Skin epidermis (tissue), 12 donors: ENCODE measurements around the gene TTBK1.

Source experiments
- H3K27ac ChIP-seq, 21 experiments: fragments of 200-600 bp; sonication (generic) in 11 of 21; one replicate each; pipeline ENCODE4 v1.5.0; 2020; ENCODE audit warnings: mild to moderate bottlenecking in 3 of 21, inconsistent platforms in 2 of 21, moderate library complexity in 2 of 21
- H3K4me3 ChIP-seq, 7 experiments: fragments of 200-600 bp; sonication (generic) in 2 of 7; one replicate each; pipeline ENCODE4 v1.5.0; 2020; ENCODE audit warnings: inconsistent platforms in 2 of 7, mild to moderate bottlenecking in 2 of 7, moderate library complexity in 1 of 7

The TTBK1 gene

DNA sequence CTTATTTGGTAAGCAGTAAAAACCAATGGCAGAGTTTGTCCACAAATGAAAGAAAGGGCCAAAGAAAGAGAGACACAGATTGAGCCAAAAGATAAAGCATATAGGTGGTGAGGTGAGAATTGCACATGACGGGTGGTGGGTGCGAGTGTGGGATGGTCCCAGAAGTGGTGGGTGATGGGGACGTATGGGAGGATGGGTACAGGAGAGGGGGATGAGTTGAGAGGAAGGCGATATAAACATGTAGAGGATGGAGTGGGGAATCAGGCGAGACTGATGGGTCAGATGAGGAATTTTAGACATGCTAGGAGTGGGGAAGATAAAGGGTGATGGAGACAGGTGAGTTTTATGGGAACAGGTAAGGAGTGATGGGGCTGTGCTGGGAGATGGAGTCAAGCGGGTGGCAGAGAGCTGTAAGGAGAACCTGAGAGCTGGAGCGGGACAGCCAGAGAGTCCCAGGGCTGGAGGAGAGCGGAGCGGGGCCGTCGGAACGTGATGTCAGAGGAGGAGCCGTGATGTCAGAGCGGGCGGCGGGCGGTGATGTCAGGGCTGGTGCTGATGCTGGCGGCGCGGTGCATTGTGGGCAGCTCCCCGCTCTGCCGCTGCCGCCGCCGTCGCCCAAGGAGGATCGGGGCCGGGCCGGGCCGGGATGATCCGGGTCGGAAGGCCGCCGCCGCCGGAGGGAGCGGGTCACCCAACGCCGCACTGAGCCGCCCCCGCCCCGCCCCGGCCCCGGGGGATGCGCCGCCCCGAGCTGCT lies at the start of gene TTBK1:
TSS of gene TTBK1 (plus strand) at position 574 of the 756 bp plus-strand sequence. CDS start 3,180 bp downstream, outside the sequence.
- H3K27ac ChIP-seq = no peak within 1 kb of the TSS
- H3K4me3 ChIP-seq = no peak within 1 kb of the TSS

GRCh38 chr6:43193929-43194328 lies 49.4 kb upstream of the TTBK1 start:
- Histone ChIP-seq H3K27ac (no peak overlapping the region), H3K4me3 (no peak overlapping the region)

DNA sequence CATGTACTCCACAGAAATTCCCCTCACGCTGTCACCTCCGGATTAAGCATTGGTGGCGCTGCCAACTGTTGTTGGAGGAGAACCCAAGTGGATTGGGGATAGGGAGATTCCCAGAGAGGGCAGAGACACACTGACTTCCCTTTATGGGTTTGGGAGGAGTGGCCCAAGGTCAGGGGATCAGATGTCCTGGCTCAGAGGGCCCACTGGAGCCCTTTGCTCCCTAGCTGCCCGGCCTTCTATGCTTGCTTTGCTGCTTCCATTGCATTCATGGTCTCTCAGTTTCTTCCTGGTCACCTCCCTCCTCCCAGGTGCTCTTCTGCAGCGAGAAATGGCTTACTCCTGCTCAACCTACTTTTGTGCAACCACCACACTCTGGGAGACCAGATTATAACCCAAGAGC lies 46.9 kb upstream of the TTBK1 start:
- H3K27ac ChIP-seq = no peak overlapping the region
- H3K4me3 ChIP-seq = no peak overlapping the region

DNA sequence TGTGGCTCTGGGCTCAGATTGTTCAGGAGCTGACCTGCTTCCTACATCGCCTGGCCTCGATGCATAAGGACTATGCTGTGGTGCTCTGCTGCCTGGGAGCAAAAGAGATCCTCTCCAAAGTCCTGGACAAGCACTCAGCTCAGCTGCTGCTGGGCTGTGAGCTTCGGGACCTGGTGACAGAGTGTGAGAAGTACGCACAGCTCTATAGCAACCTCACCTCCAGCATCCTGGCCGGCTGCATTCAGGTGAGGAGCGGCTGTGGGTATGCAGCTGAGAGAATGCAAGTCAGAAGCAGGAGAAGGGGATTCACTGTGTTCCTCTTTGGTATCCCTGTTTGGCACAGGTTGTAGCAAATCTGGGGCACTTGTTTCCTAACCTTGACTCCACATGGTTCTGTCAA lies 43.4 kb upstream of the TTBK1 start:
- Histone ChIP-seq H3K4me3 (no peak overlapping the region), H3K27ac (no peak overlapping the region)

GRCh38 chr6:43200541-43200940 lies 42.7 kb upstream of the TTBK1 start:
- Histone ChIP-seq H3K4me3 (no peak overlapping the region), H3K27ac (no peak overlapping the region)

GRCh38 chr6:43202451-43202850 lies 40.8 kb upstream of the TTBK1 start:
- H3K4me3 ChIP-seq = no peak overlapping the region

GRCh38 chr6:43203029-43203717 lies 40.1 kb upstream of the TTBK1 start:
- Histone ChIP-seq H3K27ac (no peak overlapping the region), H3K4me3 (no peak overlapping the region)

More at GRCh38 chr6:43202451-43202850, 40.8 kb upstream of the TTBK1 start:
- H3K27ac ChIP-seq = no peak overlapping the region

DNA sequence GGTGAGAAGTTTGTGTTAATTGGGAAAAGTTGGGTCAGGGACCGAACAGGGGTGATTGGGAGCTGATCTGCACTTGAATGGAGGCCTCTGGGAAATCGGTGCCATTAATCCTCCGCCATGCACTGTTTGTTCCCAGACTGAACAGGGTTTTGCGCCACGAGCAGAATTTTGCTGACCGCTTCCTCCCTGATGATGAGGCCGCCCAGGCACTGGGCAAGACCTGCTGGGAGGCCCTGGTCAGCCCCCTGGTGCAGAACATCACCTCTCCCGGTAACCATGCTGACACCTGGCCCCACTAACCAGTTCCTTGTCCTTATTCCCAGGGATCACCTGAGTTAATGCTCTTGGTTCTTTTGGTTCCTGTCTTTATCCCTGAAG lies 39.6 kb upstream of the TTBK1 start:
- Histone ChIP-seq H3K4me3 (no peak overlapping the region), H3K27ac (no peak overlapping the region)

- no peak overlapping the region for H3K4me3 ChIP-seq
- H3K27ac ChIP-seq = no peak overlapping the region
Observed at GRCh38 chr6:43204271-43205105, 38.8 kb upstream of the TTBK1 start.

DNA sequence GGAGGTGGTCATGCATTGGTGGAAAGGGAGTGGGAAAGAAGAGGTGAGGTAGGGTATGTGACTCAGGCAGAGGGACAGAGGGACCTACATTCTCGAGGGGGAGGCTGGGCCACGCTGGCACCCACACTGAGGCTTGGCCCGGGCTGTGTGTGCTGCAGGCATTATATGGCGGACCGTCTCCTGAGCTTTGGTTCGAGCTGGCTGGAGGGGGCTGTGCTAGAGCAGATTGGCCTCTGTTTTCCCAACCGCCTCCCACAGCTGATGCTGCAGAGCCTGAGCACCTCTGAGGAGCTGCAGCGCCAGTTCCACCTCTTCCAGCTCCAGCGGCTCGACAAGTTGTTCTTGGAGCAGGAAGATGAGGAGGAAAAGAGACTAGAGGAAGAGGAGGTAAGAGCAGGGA lies 37.4 kb upstream of the TTBK1 start:
- no peak overlapping the region for H3K4me3 ChIP-seq
- H3K27ac ChIP-seq = no peak overlapping the region

GRCh38 chr6:43207286-43207685 lies 36.0 kb upstream of the TTBK1 start:
- Histone ChIP-seq H3K27ac (no peak overlapping the region), H3K4me3 (no peak overlapping the region)

GRCh38 chr6:43211955-43212354 lies 31.3 kb upstream of the TTBK1 start:
- H3K27ac ChIP-seq = no peak overlapping the region
- H3K4me3 ChIP-seq = no peak overlapping the region

GRCh38 chr6:43213431-43213830 lies 29.9 kb upstream of the TTBK1 start:
- Histone ChIP-seq H3K27ac (no peak overlapping the region), H3K4me3 (no peak overlapping the region)

GRCh38 chr6:43215066-43215465 lies 28.2 kb upstream of the TTBK1 start:
- Histone ChIP-seq H3K4me3 (no peak overlapping the region), H3K27ac (no peak overlapping the region)

- H3K27ac ChIP-seq = no peak overlapping the region
- H3K4me3 ChIP-seq = no peak overlapping the region
Observed at GRCh38 chr6:43216200-43216599, 27.1 kb upstream of the TTBK1 start.

- no peak overlapping the region for H3K27ac ChIP-seq
Observed at GRCh38 chr6:43217351-43217750, 25.9 kb upstream of the TTBK1 start.

DNA sequence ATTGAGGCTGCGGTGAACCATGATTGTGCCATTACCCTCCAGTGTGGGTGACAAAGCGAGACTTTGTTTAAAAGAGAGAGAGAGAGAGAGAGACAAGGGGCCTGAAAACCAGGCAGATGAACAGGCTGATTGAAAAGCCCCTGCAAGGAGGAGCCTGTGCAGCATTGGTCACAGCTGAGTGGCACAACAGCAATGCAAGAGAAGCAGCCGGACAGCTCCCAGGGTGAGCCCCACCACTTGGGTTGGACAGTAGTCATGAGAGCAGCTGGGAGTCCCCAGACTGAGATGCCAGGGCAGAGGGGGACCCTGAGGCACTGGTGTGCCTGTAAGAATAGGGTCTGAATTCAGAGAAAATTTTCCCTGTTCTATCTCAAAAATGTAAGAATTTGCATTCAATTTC lies 24.2 kb upstream of the TTBK1 start:
- no peak overlapping the region for H3K4me3 ChIP-seq

More at GRCh38 chr6:43217351-43217750, 25.9 kb upstream of the TTBK1 start:
- no peak overlapping the region for H3K4me3 ChIP-seq

GRCh38 chr6:43219814-43220213 lies 23.5 kb upstream of the TTBK1 start:
- H3K27ac ChIP-seq = no peak overlapping the region

More for the DNA sequence above, 24.2 kb upstream of the TTBK1 start:
- H3K27ac ChIP-seq = no peak overlapping the region

DNA sequence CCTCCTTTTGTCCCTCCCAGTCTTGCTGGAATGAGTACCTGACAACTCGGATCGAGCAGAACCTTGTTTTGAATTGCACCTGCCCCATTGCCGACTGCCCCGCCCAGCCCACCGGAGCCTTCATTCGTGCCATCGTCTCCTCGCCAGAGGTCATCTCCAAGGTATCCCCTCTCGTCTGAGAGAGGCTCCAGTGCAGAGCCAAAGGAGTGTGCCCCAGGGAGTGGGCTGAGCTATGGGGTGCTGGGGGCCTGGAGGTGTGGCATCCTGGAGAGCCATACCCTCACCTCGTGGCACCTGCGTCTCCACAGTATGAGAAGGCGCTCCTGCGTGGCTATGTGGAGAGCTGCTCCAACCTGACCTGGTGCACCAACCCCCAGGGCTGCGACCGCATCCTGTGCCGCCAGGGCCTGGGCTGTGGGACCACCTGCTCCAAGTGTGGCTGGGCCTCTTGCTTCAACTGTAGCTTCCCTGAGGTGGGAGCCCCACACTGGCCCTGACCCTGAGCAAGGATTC lies 22.8 kb upstream of the TTBK1 start:
- Histone ChIP-seq H3K4me3 (no peak overlapping the region), H3K27ac (no peak overlapping the region)

More at GRCh38 chr6:43219814-43220213, 23.5 kb upstream of the TTBK1 start:
- H3K4me3 ChIP-seq = no peak overlapping the region
